ENCODE measurements around the gene CBX6.

CBX6 gene

DNA sequence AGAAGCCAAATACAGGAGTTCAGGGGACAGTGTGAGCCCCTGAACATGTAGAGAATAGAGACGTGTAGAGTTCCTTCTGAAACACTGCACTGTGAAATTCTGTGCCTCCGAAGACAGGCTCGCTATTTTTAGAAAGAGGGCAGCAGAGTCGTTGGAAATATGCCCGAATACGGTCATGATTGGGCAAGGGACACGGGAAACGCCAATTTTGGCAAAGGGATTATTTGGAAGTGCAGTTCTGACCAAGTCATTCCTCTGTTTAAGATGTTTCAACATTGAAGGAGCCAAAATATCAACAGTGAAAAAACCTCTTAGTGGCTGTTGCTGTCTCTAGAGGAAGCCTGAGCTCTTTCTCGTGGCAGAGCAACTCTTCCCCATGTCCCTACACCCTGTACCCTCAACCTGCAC lies 9.5 kb upstream of the CBX6 start:
- Histone ChIP-seq H3K9me3 (ENCODE audit: control insufficient read depth, insufficient read depth, low read depth, low read length) (no peaks in the 10 kb centered on the region), H3K36me3 (ENCODE audit: control insufficient read depth in 2 of 2, insufficient read depth in 1 of 2, low read length in 2 of 2) (no peaks in the 10 kb centered on the region), H3K27ac (ENCODE audit: extremely low read depth, low read depth, low read length) (no peak overlapping the region), H3K4me3 (ENCODE audit: low read depth, low read length) (no peak overlapping the region), H3K4me1 (ENCODE audit: control insufficient read depth, insufficient read depth, low read length) (no peaks in the 10 kb centered on the region)
- TF ChIP-seq, protein P1, sequence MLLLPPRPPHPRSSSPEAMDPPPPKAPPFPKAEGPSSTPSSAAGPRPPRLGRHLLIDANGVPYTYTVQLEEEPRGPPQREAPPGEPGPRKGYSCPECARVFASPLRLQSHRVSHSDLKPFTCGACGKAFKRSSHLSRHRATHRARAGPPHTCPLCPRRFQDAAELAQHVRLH (tag by site-specific recombination; IDR thresholded peaks at IDR 0.05), result no peak
- TF ChIP-seq, protein P2, sequence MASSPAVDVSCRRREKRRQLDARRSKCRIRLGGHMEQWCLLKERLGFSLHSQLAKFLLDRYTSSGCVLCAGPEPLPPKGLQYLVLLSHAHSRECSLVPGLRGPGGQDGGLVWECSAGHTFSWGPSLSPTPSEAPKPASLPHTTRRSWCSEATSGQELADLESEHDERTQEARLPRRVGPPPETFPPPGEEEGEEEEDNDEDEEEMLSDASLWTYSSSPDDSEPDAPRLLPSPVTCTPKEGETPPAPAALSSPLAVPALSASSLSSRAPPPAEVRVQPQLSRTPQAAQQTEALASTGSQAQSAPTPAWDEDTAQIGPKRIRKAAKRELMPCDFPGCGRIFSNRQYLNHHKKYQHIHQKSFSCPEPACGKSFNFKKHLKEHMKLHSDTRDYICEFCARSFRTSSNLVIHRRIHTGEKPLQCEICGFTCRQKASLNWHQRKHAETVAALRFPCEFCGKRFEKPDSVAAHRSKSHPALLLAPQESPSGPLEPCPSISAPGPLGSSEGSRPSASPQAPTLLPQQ (tag by site-specific recombination; IDR thresholded peaks at IDR 0.05), result no peak
- TF ChIP-seq GFI1B (tag by site-specific recombination; IDR thresholded peaks at IDR 0.05), result no peak
- TF ChIP-seq HOXC10 (CRISPR knock-in tag; IDR thresholded peaks at IDR 0.05), result no peak
- TF ChIP-seq, protein P3, sequence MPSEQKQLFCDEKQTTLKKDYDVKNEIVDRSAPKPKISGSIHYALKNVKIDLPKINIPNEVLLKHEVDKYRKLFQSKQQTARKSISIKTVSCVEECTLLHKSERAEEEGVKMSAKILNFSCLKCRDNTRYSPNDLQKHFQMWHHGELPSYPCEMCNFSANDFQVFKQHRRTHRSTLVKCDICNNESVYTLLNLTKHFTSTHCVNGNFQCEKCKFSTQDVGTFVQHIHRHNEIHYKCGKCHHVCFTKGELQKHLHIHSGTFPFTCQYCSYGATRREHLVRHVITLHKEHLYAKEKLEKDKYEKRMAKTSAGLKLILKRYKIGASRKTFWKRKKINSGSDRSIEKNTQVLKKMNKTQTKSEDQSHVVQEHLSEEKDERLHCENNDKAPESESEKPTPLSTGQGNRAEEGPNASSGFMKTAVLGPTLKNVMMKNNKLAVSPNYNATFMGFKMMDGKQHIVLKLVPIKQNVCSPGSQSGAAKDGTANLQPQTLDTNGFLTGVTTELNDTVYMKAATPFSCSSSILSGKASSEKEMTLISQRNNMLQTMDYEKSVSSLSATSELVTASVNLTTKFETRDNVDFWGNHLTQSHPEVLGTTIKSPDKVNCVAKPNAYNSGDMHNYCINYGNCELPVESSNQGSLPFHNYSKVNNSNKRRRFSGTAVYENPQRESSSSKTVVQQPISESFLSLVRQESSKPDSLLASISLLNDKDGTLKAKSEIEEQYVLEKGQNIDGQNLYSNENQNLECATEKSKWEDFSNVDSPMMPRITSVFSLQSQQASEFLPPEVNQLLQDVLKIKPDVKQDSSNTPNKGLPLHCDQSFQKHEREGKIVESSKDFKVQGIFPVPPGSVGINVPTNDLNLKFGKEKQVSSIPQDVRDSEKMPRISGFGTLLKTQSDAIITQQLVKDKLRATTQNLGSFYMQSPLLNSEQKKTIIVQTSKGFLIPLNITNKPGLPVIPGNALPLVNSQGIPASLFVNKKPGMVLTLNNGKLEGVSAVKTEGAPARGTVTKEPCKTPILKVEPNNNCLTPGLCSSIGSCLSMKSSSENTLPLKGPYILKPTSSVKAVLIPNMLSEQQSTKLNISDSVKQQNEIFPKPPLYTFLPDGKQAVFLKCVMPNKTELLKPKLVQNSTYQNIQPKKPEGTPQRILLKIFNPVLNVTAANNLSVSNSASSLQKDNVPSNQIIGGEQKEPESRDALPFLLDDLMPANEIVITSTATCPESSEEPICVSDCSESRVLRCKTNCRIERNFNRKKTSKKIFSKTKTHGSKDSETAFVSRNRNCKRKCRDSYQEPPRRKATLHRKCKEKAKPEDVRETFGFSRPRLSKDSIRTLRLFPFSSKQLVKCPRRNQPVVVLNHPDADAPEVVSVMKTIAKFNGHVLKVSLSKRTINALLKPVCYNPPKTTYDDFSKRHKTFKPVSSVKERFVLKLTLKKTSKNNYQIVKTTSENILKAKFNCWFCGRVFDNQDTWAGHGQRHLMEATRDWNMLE (tag by site-specific recombination; conservative IDR thresholded peaks at IDR 0.05; ENCODE audit: low read depth), result no peak
- no peak for TF ChIP-seq ZNF335 (tag by site-specific recombination; conservative IDR thresholded peaks at IDR 0.05)
- TF ChIP-seq ZNF211 (tag by site-specific recombination; IDR thresholded peaks at IDR 0.05; ENCODE audit: low read depth), result no peak
- no peak for TF ChIP-seq ZBTB1 (tag by site-specific recombination; IDR thresholded peaks at IDR 0.05)
- no peak for TF ChIP-seq ZNF560 (tag by site-specific recombination; IDR thresholded peaks at IDR 0.05; ENCODE audit: borderline replicate concordance)
- TF ChIP-seq MEIS1 (CRISPR knock-in tag; IDR thresholded peaks at IDR 0.05; ENCODE audit: borderline replicate concordance), result no peak
- no peak for TF ChIP-seq ZNF366 (tag by site-specific recombination; conservative IDR thresholded peaks at IDR 0.05)
- TF ChIP-seq ZNF292 (tag by site-specific recombination; IDR thresholded peaks at IDR 0.05; ENCODE audit: borderline replicate concordance, low read depth), result no peak
- ChIA-PET CTCF (interaction anchor here (0.6 to 1.3 kb wide), 3 partner anchors 11 to 1275 kb away, joined by 3 read pairs; no protein-coding TSS in a partner anchor), POLR2A (no interaction called here)

- Histone ChIP-seq H3K27ac (ENCODE audit: extremely low read depth, low read depth, low read length) (no peak overlapping the region), H3K9me3 (ENCODE audit: control insufficient read depth, insufficient read depth, low read depth, low read length) (no peaks in the 10 kb centered on the region), H3K36me3 (ENCODE audit: control insufficient read depth in 2 of 2, insufficient read depth in 1 of 2, low read length in 2 of 2) (no peaks in the 10 kb centered on the region), H3K4me3 (ENCODE audit: low read depth, low read length) (no peak overlapping the region), H3K4me1 (ENCODE audit: control insufficient read depth, insufficient read depth, low read length) (no peaks in the 10 kb centered on the region)
- ChIA-PET POLR2A (no interaction called here), CTCF (interaction anchor here (0.9 to 4.2 kb wide), 3 partner anchors 10 to 102 kb away, joined by 3 to 28 read pairs (median 3); partner anchors contain the start of gene APOBEC3B)
- no peak for TF ChIP-seq ZNF335 (tag by site-specific recombination; conservative IDR thresholded peaks at IDR 0.05)
- TF ChIP-seq, protein P1 (tag by site-specific recombination; IDR thresholded peaks at IDR 0.05), result no peak
Observed at GRCh38 chr22:38879961-38880360, 7.9 kb upstream of the CBX6 start.

DNA sequence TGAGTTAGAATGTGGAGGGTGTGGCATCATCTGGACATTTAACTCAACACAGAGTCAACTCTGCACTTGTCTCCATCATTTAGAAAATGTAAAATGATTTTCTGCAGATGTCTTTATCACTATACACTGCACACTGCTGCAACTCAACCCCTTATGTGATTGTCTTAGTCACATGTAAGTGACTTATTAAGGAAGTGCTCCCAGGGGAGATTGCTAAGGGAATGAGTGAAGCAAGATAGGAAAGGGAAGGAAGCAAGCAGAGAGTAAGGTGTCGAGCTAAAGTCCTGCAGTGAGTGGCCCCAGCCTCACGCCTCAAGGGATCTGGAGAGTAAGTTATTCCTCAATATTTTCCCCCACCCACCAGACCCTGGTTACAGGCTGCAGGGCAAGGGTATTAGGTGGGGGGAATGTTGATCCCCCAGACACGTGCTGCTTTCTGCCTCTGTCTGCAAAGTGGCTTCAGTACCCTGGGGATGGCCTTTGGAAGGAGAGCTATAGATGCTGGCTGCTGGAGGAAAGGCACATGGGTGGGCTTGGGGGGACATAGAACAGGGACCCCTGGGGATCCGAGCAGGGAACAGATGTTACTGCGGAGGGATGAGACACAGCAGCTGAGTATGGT lies 7.2 kb upstream of the CBX6 start:
- Histone ChIP-seq H3K27ac (ENCODE audit: extremely low read depth, low read depth, low read length) (no peak overlapping the region), H3K36me3 (ENCODE audit: control insufficient read depth in 2 of 2, insufficient read depth in 1 of 2, low read length in 2 of 2) (no peaks in the 10 kb centered on the region), H3K9me3 (ENCODE audit: control insufficient read depth, insufficient read depth, low read depth, low read length) (no peaks in the 10 kb centered on the region), H3K4me1 (ENCODE audit: control insufficient read depth, insufficient read depth, low read length) (no peaks in the 10 kb centered on the region), H3K4me3 (ENCODE audit: low read depth, low read length) (no peak overlapping the region)
- TF ChIP-seq ZNF544 (tag by site-specific recombination; IDR thresholded peaks at IDR 0.05), result no peak
- no peak for TF ChIP-seq ZNF596 (tag by site-specific recombination; IDR thresholded peaks at IDR 0.05)
- no peak for TF ChIP-seq ZNF114 (tag by site-specific recombination; IDR thresholded peaks at IDR 0.05)
- TF ChIP-seq ZBTB20 (tag by site-specific recombination; IDR thresholded peaks at IDR 0.05), result no peak
- POLR2A ChIA-PET, result no interaction called here
- CTCF ChIA-PET, result interaction anchor here (0.9 to 4.2 kb wide), 4 partner anchors 10 to 102 kb away, joined by 3 to 28 read pairs (median 4); partner anchors contain the start of gene APOBEC3B

Data from HEK293 (cell line).